ENCODE results near the gene NOP9. TPM values are rescaled to one million over a fixed set of nuclear protein-coding genes. Genes with fewer than 3 reads are reported as not detected.
A peak's percentile ranks its signal among the peaks of the same experiment; 100 is the strongest.

Gene NOP9
- total and polyA plus RNA-seq, 4 experiments from 2014 or later, result 0.83 to 28.1 (median 12.3) TPM

DNA sequence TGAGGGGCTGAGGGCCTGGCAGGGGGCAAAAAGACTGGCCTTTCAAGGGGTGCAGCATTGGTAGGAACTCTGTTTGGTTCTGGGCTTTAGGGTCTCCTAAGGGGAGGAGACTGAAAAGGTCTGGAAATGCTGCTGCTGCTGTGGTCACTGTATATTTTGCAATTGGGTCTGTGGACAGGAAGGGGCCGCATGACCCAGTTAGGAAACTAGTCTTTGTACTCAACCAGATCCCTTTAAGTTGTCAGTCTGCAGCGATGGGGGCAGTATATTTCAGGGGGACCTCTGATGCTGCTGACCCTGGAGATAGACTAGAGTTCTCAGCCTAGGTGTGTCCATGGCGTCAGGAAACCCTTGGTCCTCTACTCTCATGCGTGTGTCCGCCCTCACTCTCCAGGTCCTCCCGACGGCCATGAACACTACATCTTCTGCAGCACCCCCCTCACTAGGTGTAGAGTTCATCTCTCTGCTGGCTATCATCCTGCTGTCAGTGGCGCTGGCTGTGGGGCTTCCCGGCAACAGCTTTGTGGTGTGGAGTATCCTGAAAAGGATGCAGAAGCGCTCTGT lies 15.7 kb downstream of the NOP9 start:
- no peaks in the 10 kb centered on the region for H3K9me3 ChIP-seq (ENCODE audit: control insufficient read depth in 1 of 2, low read length in 2 of 2)
- H3K27ac ChIP-seq (ENCODE audit: low read depth, low read length), result no peak overlapping the region
- ChIA-PET POLR2A (ENCODE audit: partially characterized antibody) (interaction anchor here (1.1 kb wide), 1 partner anchor 73 kb away, joined by 3 read pairs; the partner anchor contains the start of gene TINF2), CTCF (ENCODE audit: partially characterized antibody) (interaction anchor here (10.4 kb wide), 1 partner anchor 19 kb away, joined by 232 read pairs; the partner anchor contains the start of genes ADCY4 and RIPK3)
- Mint-ChIP-seq H3K4me3 (peak overlapping the region in 7 of 8 donors; percentile 6 to 87 (median 52)), H3K27ac (peak overlapping the region in 6 of 7 donors; percentile 29 to 95 (median 69)), H3K4me1 (peaks cover 40 to 63% (median 49%) of the 10 kb centered on the region in 4 donors), H3K36me3 (peaks cover 0 to 5% of the 10 kb centered on the region in 2 donors), H3K9me3 (peaks cover 0 to 1% (median 0%) of the 10 kb centered on the region in 8 donors), H3K27me3 (no peaks in the 10 kb centered on the region)
- DNase-seq, result no peak
- peak overlapping the region in 1 of 2 donors; percentile 2 for H3K4me3 ChIP-seq (ENCODE audit: low read length in 2 of 2)
- H3K4me1 ChIP-seq (ENCODE audit: insufficient read depth, low read length), result peaks cover 44% of the 10 kb centered on the region
- no peaks in the 10 kb centered on the region for H3K27me3 ChIP-seq (ENCODE audit: insufficient read depth, low read length)
- H3K36me3 ChIP-seq (ENCODE audit: insufficient read depth, low read length), result no peaks in the 10 kb centered on the region
- intact Hi-C loops (cut with micrococcal nuclease), result no loop called here

DNA sequence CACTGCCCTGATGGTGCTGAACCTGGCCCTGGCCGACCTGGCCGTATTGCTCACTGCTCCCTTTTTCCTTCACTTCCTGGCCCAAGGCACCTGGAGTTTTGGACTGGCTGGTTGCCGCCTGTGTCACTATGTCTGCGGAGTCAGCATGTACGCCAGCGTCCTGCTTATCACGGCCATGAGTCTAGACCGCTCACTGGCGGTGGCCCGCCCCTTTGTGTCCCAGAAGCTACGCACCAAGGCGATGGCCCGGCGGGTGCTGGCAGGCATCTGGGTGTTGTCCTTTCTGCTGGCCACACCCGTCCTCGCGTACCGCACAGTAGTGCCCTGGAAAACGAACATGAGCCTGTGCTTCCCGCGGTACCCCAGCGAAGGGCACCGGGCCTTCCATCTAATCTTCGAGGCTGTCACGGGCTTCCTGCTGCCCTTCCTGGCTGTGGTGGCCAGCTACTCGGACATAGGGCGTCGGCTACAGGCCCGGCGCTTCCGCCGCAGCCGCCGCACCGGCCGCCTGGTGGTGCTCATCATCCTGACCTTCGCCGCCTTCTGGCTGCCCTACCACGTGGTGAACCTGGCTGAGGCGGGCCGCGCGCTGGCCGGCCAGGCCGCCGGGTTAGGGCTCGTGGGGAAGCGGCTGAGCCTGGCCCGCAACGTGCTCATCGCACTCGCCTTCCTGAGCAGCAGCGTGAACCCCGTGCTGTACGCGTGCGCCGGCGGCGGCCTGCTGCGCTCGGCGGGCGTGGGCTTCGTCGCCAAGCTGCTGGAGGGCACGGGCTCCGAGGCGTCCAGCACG lies 16.4 kb downstream of the NOP9 start:
- Mint-ChIP-seq H3K27me3 (no peaks in the 10 kb centered on the region), H3K36me3 (peaks cover 0 to 5% of the 10 kb centered on the region in 2 donors), H3K9me3 (peaks cover 0 to 1% (median 0%) of the 10 kb centered on the region in 8 donors), H3K27ac (peak overlapping the region in 4 of 7 donors; percentile 68 to 90 (median 78)), H3K4me1 (peaks cover 38 to 60% (median 47%) of the 10 kb centered on the region in 4 donors), H3K4me3 (peak overlapping the region in 5 of 8 donors; percentile 15 to 59 (median 52))
- Histone ChIP-seq H3K27me3 (ENCODE audit: insufficient read depth, low read length) (no peaks in the 10 kb centered on the region), H3K9me3 (ENCODE audit: control insufficient read depth in 1 of 2, low read length in 2 of 2) (no peaks in the 10 kb centered on the region), H3K4me1 (ENCODE audit: insufficient read depth, low read length) (peaks cover 42% of the 10 kb centered on the region), H3K36me3 (ENCODE audit: insufficient read depth, low read length) (no peaks in the 10 kb centered on the region), H3K4me3 (ENCODE audit: low read length in 2 of 2) (no peak overlapping the region), H3K27ac (ENCODE audit: low read depth, low read length) (no peak overlapping the region)
- no peak for DNase-seq
- intact Hi-C loops (cut with micrococcal nuclease), result no loop called here
- ChIA-PET POLR2A (ENCODE audit: partially characterized antibody) (interaction anchor here (1.0 to 1.1 kb wide), 2 partner anchors 74 to 100 kb away, joined by 3 read pairs; partner anchors contain the start of genes MDP1 and TINF2), CTCF (ENCODE audit: partially characterized antibody) (interaction anchor here (3.7 kb wide), 1 partner anchor 8 kb away, joined by 29 read pairs; the partner anchor contains the start of genes CIDEB and LTB4R2)

DNA sequence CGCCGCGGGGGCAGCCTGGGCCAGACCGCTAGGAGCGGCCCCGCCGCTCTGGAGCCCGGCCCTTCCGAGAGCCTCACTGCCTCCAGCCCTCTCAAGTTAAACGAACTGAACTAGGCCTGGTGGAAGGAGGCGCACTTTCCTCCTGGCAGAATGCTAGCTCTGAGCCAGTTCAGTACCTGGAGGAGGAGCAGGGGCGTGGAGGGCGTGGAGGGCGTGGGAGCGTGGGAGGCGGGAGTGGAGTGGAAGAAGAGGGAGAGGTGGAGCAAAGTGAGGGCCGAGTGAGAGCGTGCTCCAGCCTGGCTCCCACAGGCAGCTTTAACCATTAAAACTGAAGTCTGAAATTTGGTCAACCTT lies 16.9 kb downstream of the NOP9 start:
- peaks cover 0 to 5% of the 10 kb centered on the region in 2 donors for H3K36me3 Mint-ChIP-seq
- H3K27ac Mint-ChIP-seq, result no peak overlapping the region
- no peaks in the 10 kb centered on the region for H3K27me3 Mint-ChIP-seq
- CTCF ChIA-PET (ENCODE audit: partially characterized antibody), result interaction anchor here (3.7 kb wide), 1 partner anchor 8 kb away, joined by 29 read pairs; the partner anchor contains the start of genes CIDEB and LTB4R2
- no peaks in the 10 kb centered on the region for H3K9me3 ChIP-seq (ENCODE audit: control insufficient read depth in 1 of 2, low read length in 2 of 2)
- intact Hi-C loops (cut with micrococcal nuclease), result no loop called here
- POLR2A ChIA-PET (ENCODE audit: partially characterized antibody), result interaction anchor here (1.0 to 1.1 kb wide), 2 partner anchors 74 to 101 kb away, joined by 3 read pairs; partner anchors contain the start of genes MDP1 and TINF2
- no peak for DNase-seq
- peaks cover 0 to 1% (median 0%) of the 10 kb centered on the region in 8 donors for H3K9me3 Mint-ChIP-seq
- H3K27ac ChIP-seq (ENCODE audit: low read depth, low read length), result no peak overlapping the region
- no peak overlapping the region for H3K4me3 Mint-ChIP-seq
- H3K4me3 ChIP-seq (ENCODE audit: low read length in 2 of 2), result no peak overlapping the region
- H3K4me1 Mint-ChIP-seq, result peaks cover 38 to 55% (median 46%) of the 10 kb centered on the region in 4 donors
- no peaks in the 10 kb centered on the region for H3K36me3 ChIP-seq (ENCODE audit: insufficient read depth, low read length)
- peaks cover 39% of the 10 kb centered on the region for H3K4me1 ChIP-seq (ENCODE audit: insufficient read depth, low read length)
- no peaks in the 10 kb centered on the region for H3K27me3 ChIP-seq (ENCODE audit: insufficient read depth, low read length)

DNA sequence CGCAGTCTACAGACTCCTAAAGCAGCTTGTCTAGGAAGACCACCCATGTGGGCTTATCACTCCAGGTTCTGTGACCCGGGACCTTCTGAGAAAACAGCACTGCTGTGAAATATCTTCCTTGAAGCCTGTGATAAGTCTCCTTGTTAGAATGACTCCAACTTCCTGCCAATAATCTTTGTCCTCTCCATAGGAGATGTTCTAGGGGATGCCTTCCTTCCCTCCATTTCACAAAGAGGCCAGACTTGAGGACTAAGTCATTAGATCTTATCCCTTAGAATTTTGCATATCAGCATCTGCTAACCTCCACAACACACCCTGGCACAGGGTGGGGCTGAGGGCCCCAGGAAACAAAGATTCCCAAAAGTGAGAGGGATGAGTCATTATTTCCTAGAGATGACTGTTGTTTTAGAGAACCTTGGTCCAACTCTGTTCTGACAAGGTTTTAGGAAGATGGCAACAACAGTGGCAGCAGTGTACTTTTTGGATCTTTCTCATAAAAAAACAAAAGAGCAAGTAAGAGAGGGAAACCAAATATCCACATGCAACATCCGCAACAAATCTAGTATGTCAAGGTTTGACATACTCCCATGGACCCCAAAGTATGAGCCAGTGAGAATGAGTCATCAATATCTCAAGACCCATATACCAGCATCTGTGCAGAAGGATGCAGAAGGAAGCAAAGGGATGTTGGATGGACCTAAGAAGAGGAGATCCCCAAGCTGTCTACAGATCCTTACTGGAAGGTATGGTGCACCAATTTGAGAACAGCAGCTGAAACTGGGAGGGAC lies 17.7 kb downstream of the NOP9 start:
- DNase-seq, result no peak
- no peaks in the 10 kb centered on the region for H3K27me3 ChIP-seq (ENCODE audit: insufficient read depth, low read length)
- Mint-ChIP-seq H3K27ac (peak overlapping the region in 4 of 7 donors; percentile 10 to 38 (median 18)), H3K9me3 (no peaks in the 10 kb centered on the region), H3K36me3 (peaks cover 0 to 5% of the 10 kb centered on the region in 2 donors), H3K4me1 (peaks cover 31 to 47% (median 39%) of the 10 kb centered on the region in 4 donors), H3K4me3 (peak overlapping the region in 1 of 8 donors; percentile 7), H3K27me3 (no peaks in the 10 kb centered on the region)
- no peak overlapping the region for H3K27ac ChIP-seq (ENCODE audit: low read depth, low read length)
- H3K9me3 ChIP-seq (ENCODE audit: control insufficient read depth in 1 of 2, low read length in 2 of 2), result no peaks in the 10 kb centered on the region
- POLR2A ChIA-PET (ENCODE audit: partially characterized antibody), result interaction anchor here (1.0 to 1.2 kb wide), 2 partner anchors 14 to 101 kb away, joined by 3 read pairs; partner anchors contain the start of gene MDP1
- CTCF ChIA-PET (ENCODE audit: partially characterized antibody), result interaction anchor here (1.6 to 3.7 kb wide), 3 partner anchors 9 to 16 kb away, joined by 6 to 29 read pairs (median 13); partner anchors contain the start of genes CIDEB and LTB4R2
- H3K4me3 ChIP-seq (ENCODE audit: low read length in 2 of 2), result no peak overlapping the region
- no peaks in the 10 kb centered on the region for H3K36me3 ChIP-seq (ENCODE audit: insufficient read depth, low read length)
- peaks cover 31% of the 10 kb centered on the region for H3K4me1 ChIP-seq (ENCODE audit: insufficient read depth, low read length)
- intact Hi-C loops (cut with micrococcal nuclease), result no loop called here

DNA sequence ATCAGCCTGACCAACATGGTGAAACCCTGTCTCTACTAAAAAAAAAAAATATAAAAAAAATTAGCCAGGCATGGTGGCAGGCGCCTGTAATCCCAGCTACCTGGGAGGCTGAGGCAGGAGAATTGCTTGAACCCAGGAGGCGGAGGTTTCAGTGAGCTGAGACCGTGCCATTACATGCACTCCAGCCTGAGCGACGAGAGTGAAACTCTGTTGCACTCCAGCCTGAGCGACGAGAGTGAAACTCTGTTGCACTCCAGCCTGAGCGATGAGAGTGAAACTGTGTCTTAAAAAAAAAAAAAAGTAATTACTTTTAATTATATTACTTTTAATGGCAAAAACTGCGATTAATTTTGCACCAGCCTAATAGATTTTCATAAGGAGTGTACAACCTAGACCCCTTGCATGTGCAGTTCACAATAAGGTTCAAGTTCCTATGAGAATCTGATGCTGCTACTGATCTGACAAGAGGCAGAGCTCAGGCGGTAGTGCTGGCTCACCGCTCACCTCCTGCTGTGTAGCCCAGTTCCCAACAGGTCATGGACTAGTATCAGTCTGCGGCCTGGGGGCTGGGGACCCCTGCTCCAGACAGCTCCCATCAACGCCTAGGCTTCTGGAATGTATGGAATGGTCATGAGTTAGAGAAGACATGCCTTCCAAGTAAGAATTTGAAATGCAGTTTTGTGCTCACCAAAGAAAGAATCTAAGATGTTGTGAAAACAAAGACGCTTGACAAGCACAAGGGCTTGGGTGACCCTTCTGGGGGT lies 21.7 kb downstream of the NOP9 start:
- Mint-ChIP-seq H3K27ac (peak overlapping the region in 1 of 7 donors; percentile 52), H3K4me3 (no peak overlapping the region), H3K4me1 (peaks cover 0 to 15% (median 6%) of the 10 kb centered on the region in 4 donors), H3K36me3 (peaks cover 0 to 5% of the 10 kb centered on the region in 2 donors), H3K9me3 (no peaks in the 10 kb centered on the region), H3K27me3 (no peaks in the 10 kb centered on the region)
- DNase-seq, result no peak
- Histone ChIP-seq H3K9me3 (ENCODE audit: control insufficient read depth in 1 of 2, low read length in 2 of 2) (no peaks in the 10 kb centered on the region), H3K4me3 (ENCODE audit: low read length in 2 of 2) (no peak overlapping the region), H3K27ac (ENCODE audit: low read depth, low read length) (no peak overlapping the region), H3K4me1 (ENCODE audit: insufficient read depth, low read length) (no peaks in the 10 kb centered on the region), H3K36me3 (ENCODE audit: insufficient read depth, low read length) (no peaks in the 10 kb centered on the region), H3K27me3 (ENCODE audit: insufficient read depth, low read length) (no peaks in the 10 kb centered on the region)
- intact Hi-C loops (cut with micrococcal nuclease), result no loop called here
- CTCF ChIA-PET (ENCODE audit: partially characterized antibody), result interaction anchor here (0.7 to 23.0 kb wide), 3 partner anchors 19 to 111 kb away, joined by 4 to 791 read pairs (median 5); partner anchors contain the start of genes CBLN3, KHNYN, SDR39U1 and TINF2
- POLR2A ChIA-PET (ENCODE audit: partially characterized antibody), result no interaction called here

DNA sequence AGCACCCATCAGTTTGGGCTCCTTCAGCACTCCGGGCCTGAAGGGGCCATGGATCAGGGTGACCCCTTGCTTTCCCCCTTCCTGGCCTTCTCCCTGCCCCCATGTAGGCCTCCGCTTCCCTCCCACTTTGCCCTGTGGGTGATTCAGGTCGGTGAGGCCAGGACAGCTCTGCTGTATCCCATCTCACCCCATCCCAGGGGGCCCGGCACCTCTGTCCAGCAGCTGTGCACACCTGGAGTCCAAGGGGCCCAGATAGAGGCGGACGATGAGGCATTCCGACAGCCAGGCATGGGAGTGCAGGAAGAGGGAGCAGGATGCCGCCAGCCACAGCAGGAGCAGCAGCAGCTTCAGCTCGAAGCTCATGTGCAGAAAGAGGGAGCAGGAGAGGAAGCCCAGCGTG lies 23.0 kb downstream of the NOP9 start:
- peaks cover 0 to 1% of the 10 kb centered on the region in 2 donors for H3K27me3 Mint-ChIP-seq
- Histone ChIP-seq H3K27ac (ENCODE audit: low read depth, low read length) (no peak overlapping the region), H3K36me3 (ENCODE audit: insufficient read depth, low read length) (no peaks in the 10 kb centered on the region), H3K4me3 (ENCODE audit: low read length in 2 of 2) (no peak overlapping the region), H3K27me3 (ENCODE audit: insufficient read depth, low read length) (no peaks in the 10 kb centered on the region), H3K4me1 (ENCODE audit: insufficient read depth, low read length) (peaks cover 7% of the 10 kb centered on the region), H3K9me3 (ENCODE audit: control insufficient read depth in 1 of 2, low read length in 2 of 2) (no peaks in the 10 kb centered on the region)
- no peak for DNase-seq
- H3K4me1 Mint-ChIP-seq, result peaks cover 4 to 17% (median 8%) of the 10 kb centered on the region in 4 donors
- H3K9me3 Mint-ChIP-seq, result no peaks in the 10 kb centered on the region
- H3K36me3 Mint-ChIP-seq, result no peaks in the 10 kb centered on the region
- no peak overlapping the region for H3K27ac Mint-ChIP-seq
- intact Hi-C loops (cut with micrococcal nuclease), result no loop called here
- ChIA-PET POLR2A (ENCODE audit: partially characterized antibody) (no interaction called here), CTCF (ENCODE audit: partially characterized antibody) (interaction anchor here (0.9 to 23.0 kb wide), 5 partner anchors 11 to 109 kb away, joined by 3 to 791 read pairs (median 9); partner anchors contain the start of genes CBLN3, CIDEB, KHNYN and SDR39U1)
- H3K4me3 Mint-ChIP-seq, result no peak overlapping the region

Measured in CD4-positive, alpha-beta memory T cell (primary cell).